GM10266 (cell line): ENCODE data around the gene GAK.

Experiments
- DNase-seq: peaks from one replicate; pipeline ENCODE4 v3.0.0; 2012; ENCODE audit errors: extremely low spot score
- TF ChIP-seq, protein P1 (sequence below): IDR thresholded peaks from 2 replicates; pipeline ENCODE4 v1.5.1; 2012; ENCODE audit warnings: mild to moderate bottlenecking, low read depth; ENCODE audit not compliant: control insufficient read depth, insufficient read depth; ENCODE audit errors: missing control alignments

The GAK gene

DNA sequence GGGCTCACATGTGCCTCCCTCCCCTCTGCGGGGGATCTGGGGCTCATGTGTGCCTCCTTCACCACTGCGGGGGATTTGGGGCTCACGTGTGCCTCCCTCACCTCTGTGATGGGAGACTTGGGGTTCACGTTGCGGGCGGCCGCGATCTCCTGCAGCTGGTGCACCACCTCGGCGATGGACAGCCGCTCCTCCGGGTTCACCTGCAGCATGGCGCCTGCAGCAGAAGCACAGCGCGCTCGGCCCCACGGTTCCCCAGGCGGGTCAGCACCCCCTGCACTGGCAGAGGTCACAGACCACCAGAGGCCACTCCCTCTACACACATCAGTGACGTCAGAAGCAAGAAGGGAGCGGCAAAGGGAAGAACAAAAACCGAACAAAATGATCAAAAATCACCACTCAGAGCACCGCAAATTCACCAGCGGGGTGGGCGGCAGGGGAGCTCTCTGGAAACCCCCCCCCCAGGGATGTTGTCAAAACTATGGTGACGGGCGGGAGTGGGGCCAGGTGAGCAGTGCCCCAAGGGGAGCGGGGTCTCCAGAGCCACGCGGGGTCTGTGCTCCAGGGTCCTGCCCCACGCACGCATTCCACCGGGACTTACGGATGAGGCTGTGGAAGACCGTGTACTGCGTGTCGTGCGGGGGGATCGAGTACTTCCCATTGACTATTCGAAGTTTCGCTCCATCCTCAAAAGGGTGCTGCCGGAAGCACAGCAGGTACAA is 38.7 kb downstream of the GAK start:
- DNase-seq = no peak
- TF ChIP-seq, protein P1, sequence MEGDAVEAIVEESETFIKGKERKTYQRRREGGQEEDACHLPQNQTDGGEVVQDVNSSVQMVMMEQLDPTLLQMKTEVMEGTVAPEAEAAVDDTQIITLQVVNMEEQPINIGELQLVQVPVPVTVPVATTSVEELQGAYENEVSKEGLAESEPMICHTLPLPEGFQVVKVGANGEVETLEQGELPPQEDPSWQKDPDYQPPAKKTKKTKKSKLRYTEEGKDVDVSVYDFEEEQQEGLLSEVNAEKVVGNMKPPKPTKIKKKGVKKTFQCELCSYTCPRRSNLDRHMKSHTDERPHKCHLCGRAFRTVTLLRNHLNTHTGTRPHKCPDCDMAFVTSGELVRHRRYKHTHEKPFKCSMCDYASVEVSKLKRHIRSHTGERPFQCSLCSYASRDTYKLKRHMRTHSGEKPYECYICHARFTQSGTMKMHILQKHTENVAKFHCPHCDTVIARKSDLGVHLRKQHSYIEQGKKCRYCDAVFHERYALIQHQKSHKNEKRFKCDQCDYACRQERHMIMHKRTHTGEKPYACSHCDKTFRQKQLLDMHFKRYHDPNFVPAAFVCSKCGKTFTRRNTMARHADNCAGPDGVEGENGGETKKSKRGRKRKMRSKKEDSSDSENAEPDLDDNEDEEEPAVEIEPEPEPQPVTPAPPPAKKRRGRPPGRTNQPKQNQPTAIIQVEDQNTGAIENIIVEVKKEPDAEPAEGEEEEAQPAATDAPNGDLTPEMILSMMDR = no peak

DNA sequence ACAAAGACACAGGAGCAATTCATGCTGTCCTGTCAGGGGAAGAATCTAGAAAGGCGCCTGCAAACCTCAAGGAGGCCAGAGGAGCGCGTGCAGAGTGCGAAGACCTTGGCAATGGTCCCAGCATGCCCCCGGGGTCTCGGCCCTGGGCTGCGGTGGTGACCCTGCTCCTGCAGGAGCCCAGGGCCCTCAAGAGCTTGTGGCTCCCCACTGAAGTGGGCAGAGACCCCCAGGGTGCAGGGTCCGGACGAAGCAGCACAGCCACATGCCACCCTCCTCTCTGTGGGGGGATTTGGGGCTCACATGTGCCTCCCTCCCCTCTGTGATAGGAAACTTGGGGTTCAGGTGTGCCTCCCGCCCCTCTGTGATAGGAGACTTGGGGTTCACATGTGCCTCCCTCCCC is 39.3 kb downstream of the GAK start:
- no peak for DNase-seq
- TF ChIP-seq, protein P1 = no peak

DNA sequence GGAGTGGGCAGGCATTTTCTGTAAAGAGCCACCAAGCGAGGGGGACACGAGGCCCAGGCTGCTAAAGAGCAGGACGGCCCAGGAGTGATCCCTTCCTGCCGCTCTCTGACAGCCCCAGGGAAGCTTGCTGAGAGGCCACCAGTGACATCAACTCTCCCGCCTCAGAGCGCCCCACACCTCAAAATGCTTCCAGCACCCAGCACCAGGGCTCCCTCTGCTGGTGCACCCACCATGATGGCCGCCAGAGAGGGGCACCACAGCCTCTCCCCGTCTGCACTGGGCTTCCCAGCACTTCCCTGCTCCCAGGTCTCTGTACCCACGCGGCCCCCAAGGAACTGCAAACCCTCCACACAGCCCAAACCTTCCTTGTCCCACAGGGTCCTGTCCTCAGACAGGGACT is 40.4 kb downstream of the GAK start:
- no peak for DNase-seq
- TF ChIP-seq, protein P1 = no peak

DNA sequence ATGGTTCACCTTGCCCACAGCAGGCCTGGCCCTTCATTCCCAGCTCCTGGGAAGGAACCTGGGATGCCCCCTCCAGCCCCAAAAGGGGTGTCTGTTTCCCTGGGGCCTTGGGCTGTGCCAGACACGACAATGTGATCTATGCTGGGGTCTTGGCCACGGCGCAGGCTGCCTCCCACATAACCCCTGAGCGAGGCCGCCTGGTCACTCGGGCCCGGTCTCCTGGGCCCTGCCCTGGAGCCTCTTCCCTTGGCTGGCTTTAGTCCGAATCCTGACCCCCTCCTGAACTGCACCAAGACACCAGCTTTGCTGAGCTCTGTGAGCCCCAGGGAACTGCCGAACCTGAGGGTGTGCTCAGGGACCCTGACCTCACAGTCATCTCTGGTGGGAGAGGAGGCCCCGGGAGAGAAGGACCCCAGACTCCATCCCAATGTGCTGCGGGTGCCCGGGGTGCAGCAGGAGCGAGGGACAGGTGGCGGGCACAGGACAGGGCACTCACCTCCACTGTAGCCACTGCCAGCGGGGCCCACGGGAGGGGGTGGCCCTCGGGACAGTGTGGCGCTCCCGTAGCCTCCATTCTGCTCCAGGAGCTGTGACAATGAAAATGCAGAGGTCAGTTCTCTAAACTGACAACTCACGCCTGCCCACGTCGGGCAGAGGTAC is 42.0 kb downstream of the GAK start:
- TF ChIP-seq, protein P1 = no peak
- no peak for DNase-seq

DNA sequence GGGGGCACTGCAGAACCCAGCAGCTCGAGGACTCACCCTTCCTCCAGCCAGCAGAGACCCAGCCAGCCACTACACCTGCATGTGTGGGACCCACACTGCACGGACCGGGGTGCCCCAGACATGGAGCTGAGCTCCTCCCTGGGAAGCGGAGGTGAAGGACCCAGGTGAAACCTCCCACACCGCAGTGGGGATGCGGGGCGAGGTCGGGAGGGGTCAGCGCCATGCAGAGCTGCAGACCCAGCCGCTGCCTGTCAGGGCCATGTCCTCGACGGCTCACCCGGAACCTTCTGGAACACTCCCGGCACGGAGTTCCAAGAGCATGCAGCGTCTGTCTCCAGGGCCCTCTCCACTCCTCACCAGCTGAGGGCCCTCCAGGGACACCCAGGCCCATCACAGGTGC is 42.6 kb downstream of the GAK start:
- no peak for DNase-seq
- TF ChIP-seq, protein P1 = no peak

DNA sequence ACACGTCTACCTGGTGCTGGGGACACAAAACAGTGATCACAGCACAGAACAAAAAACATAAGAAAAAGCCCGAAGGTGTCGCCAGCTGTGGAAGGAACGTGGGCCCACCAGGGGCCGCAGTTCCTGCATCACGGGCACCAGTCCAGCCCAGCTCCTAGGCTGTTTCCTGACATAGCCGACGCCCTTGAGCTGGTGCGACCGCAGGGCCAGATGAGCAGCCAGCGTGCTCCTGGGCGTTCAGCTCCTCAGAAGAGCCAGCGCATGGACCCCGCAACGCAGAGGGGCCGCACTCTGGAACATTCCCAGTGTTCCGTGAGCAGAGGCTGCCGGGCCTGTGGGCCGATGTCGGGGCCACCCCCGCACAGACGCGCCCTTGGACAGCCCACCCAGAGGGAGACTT is 44.1 kb downstream of the GAK start:
- DNase-seq = no peak
- TF ChIP-seq, protein P1 = no peak
